K562 (cell line): ENCODE data around the gene EIF4EBP2. TPM values are rescaled to one million over a fixed set of nuclear protein-coding genes. Genes with fewer than 3 reads are reported as not detected.

ENCODE experiments used
- ATAC-seq: fragments of 200-7000 bp; cut with Tn5 transposase; 3 replicates; pipeline ENCODE4 v1.9.1; 2020; ENCODE audit warnings: moderate library complexity
- BruUV-seq: library from RNA; stranded (reverse); fragments of 400-500 nt; replicated peaks from 2 replicates; lab custom pipeline; 2021; lab: Mats Ljungman, UMichigan
- CTCF ChIA-PET: fragments of 300-600 bp; formaldehyde crosslinking; extraction: SDS; loops from one replicate; lab custom pipeline; 2021; ENCODE audit warnings: low intra/inter-chr PET ratio; lab: Yijun Ruan, JAX
- POLR2A ChIA-PET: fragments of 300-600, 350-650 bp; sonication (Branson Sonifier 250); formaldehyde crosslinking; extraction: SDS; loops from one replicate; lab custom pipeline; 2021; ENCODE audit warnings: antibody characterized with exemption, inconsistent platforms; lab: Yijun Ruan, JAX
- DNase-seq, 4 experiments: peaks; one replicate each; pipeline versions ENCODE4 v3.0.0 to v3.0.0-alpha.2; 2011 to 2018; ENCODE audit warnings: low spot score in 3 of 4, mixed read lengths in 3 of 4; ENCODE audit errors: extremely low read depth in 1 of 4
- FAIRE-seq: peaks from 2 replicates; lab custom pipeline; 2011; peaks lifted over from hg19 to GRCh38; lab: Jason Lieb, UNC
- H2AFZ ChIP-seq: 2 replicates; pipeline ENCODE4 v1.6.0; 2011; ENCODE audit warnings: low read depth, low read length, control low read depth, inconsistent platforms
- H3K27ac ChIP-seq: fragments of 200-600 bp; 3 replicates; pipeline ENCODE4 v1.8.0; 2011; ENCODE audit warnings: low read depth, mild to moderate bottlenecking, control low read depth, inconsistent platforms, low read length, moderate library complexity, mixed read lengths; ENCODE audit errors: extremely low read depth
- H3K27me3 ChIP-seq, 2 experiments: fragments of 300-600 bp in 1 of 2; 2 replicates in 1 of 2; 3 replicates in 1 of 2; pipeline versions ENCODE4 v1.6.0 to v1.8.0; 2011; ENCODE audit warnings: inconsistent platforms in 2 of 2, low read length in 2 of 2, mild to moderate bottlenecking in 1 of 2, mixed read lengths in 1 of 2, moderate library complexity in 1 of 2; ENCODE audit not compliant: control insufficient read depth in 2 of 2, insufficient read depth in 2 of 2
- H3K36me3 ChIP-seq: fragments of 300-600 bp; 3 replicates; pipeline ENCODE4 v1.8.0; 2011; ENCODE audit warnings: mild to moderate bottlenecking, low read length, inconsistent platforms; ENCODE audit not compliant: control insufficient read depth, insufficient read depth
- H3K4me1 ChIP-seq, 2 experiments: fragments of 200-600 bp in 1 of 2; replicated peaks in 1 of 2; 2 replicates in 1 of 2; 3 replicates in 1 of 2; pipeline versions ENCODE4 v1.5.1 to v1.8.0; 2011; ENCODE audit warnings: inconsistent platforms in 2 of 2, low read length in 2 of 2, mild to moderate bottlenecking in 1 of 2, mixed read lengths in 1 of 2, moderate library complexity in 1 of 2; ENCODE audit not compliant: control insufficient read depth in 2 of 2, insufficient read depth in 2 of 2
- H3K4me2 ChIP-seq: 2 replicates; pipeline ENCODE4 v1.6.1; 2011; ENCODE audit warnings: low read length, control low read depth, inconsistent platforms, mixed read lengths; ENCODE audit not compliant: insufficient read depth
- H3K4me3 ChIP-seq: fragments of 200-600 bp; sonication (generic), shearing (Covaris generic); 2 replicates; pipeline ENCODE4 v1.5.1; 2016; ENCODE audit warnings: control low read depth, inconsistent platforms
- H3K79me2 ChIP-seq: fragments of 200-600 bp; 3 replicates; pipeline ENCODE4 v1.8.0; 2011; ENCODE audit warnings: low read length, inconsistent platforms; ENCODE audit not compliant: control insufficient read depth, insufficient read depth
- H3K9ac ChIP-seq, 2 experiments: 2 replicates each; pipeline versions ENCODE4 v1.6.0 to v1.6.1; 2011; ENCODE audit warnings: low read depth in 2 of 2, low read length in 2 of 2, control low read depth in 1 of 2, inconsistent platforms in 1 of 2, mild to moderate bottlenecking in 1 of 2, mixed read lengths in 1 of 2; ENCODE audit not compliant: insufficient read depth in 1 of 2
- H3K9me1 ChIP-seq: one replicate; pipeline ENCODE4 v1.6.0; 2011; ENCODE audit warnings: inconsistent platforms, mild to moderate bottlenecking, low read length, moderate library complexity; ENCODE audit not compliant: control insufficient read depth, insufficient read depth
- H3K9me3 ChIP-seq: replicated peaks from 2 replicates; pipeline ENCODE4 v1.5.1; 2011; ENCODE audit warnings: low read depth, low read length, inconsistent platforms; ENCODE audit not compliant: control insufficient read depth, insufficient read depth
- H4K20me1 ChIP-seq: replicated peaks from 2 replicates; pipeline ENCODE4 v1.6.1; 2011; ENCODE audit warnings: low read length, inconsistent platforms, mixed read lengths; ENCODE audit not compliant: control insufficient read depth, insufficient read depth
- ARID1B ChIP-seq: fragments of 450-650 bp; IDR thresholded peaks from 2 replicates; pipeline ENCODE4 v1.6.1; 2016; ENCODE audit warnings: antibody characterized with exemption, mild to moderate bottlenecking, inconsistent platforms
- CREM ChIP-seq: IDR thresholded peaks from 2 replicates; pipeline ENCODE4 v1.6.1; 2014; ENCODE audit warnings: antibody characterized with exemption, low read depth
- FOSL1 ChIP-seq: fragments of 200-800 bp; sonication (Bioruptor generic); conservative IDR thresholded peaks from 2 replicates; pipeline ENCODE4 v1.6.1; 2016; ENCODE audit warnings: missing genetic modification characterization, missing compliant biosample characterization
- FOXJ2 ChIP-seq: fragments of 200-800 bp; sonication (Bioruptor generic); IDR thresholded peaks from 2 replicates; pipeline ENCODE4 v1.6.1; 2016; ENCODE audit warnings: missing genetic modification characterization, missing compliant biosample characterization
- JUND ChIP-seq, 2 experiments: IDR thresholded peaks; 2 replicates in 1 of 2; 3 replicates in 1 of 2; pipeline ENCODE4 v1.6.1; 2011; ENCODE audit warnings: borderline replicate concordance in 2 of 2, low read depth in 2 of 2, low read length in 2 of 2, improper control_type of control experiment in 1 of 2, missing biosample characterization in 1 of 2, missing genetic modification characterization in 1 of 2, missing genetic modification reagents in 1 of 2
- SAP30 ChIP-seq: fragments of 200-600 bp; sonication (generic); IDR thresholded peaks from 2 replicates; pipeline ENCODE4 v1.6.1; 2012; ENCODE audit warnings: borderline replicate concordance, low read depth, mild to moderate bottlenecking, moderate library complexity, low read length, control low read depth, inconsistent platforms; ENCODE audit not compliant: insufficient read depth, poor library complexity, severe bottlenecking
- SMARCA4 ChIP-seq: fragments of 450-650 bp; IDR thresholded peaks from 2 replicates; pipeline ENCODE4 v1.6.1; 2016
- TCF3 ChIP-seq: sonication (generic); formaldehyde crosslinking; IDR thresholded peaks from 2 replicates; pipeline ENCODE4 v1.4.0; 2020; ENCODE audit warnings: mild to moderate bottlenecking, missing genetic modification reagents
- TEAD4 ChIP-seq, 2 experiments: sonication (generic) in 1 of 2; formaldehyde crosslinking in 1 of 2; IDR thresholded peaks; 2 replicates each; pipeline versions ENCODE4 v1.6.1 to v1.8.0; 2012 to 2022; ENCODE audit warnings: borderline replicate concordance in 1 of 2, inconsistent platforms in 1 of 2, low read length in 1 of 2, mild to moderate bottlenecking in 1 of 2, missing genetic modification reagents in 1 of 2
- TRIM24 ChIP-seq, 2 experiments: fragments of 450-650 bp; IDR thresholded peaks; 2 replicates each; pipeline ENCODE4 v1.6.1; 2016
- ZNF253 ChIP-seq: fragments of 250-450 bp; sonication (Bioruptor Pico); conservative IDR thresholded peaks from 2 replicates; pipeline ENCODE4 v1.6.1; 2021; ENCODE audit warnings: mild to moderate bottlenecking
- WGBS: fragments of 100-300 bp; shearing (Covaris generic); methylation state at CpG from one replicate; pipeline ENCODE4 v1.1.6; 2016; ENCODE audit warnings: low coverage, mixed read lengths; ENCODE audit not compliant: insufficient coverage; ENCODE audit errors: missing lambda C conversion rate; 5-methylcytosine and 5-hydroxymethylcytosine counted together
- in situ Hi-C: fragments of 300-500 bp; cut with MboI; formaldehyde crosslinking; loops from 4 replicates; pipeline ENCODE4 v1.15.0; 2018; ENCODE audit warnings: inconsistent platforms, mixed read lengths
- intact Hi-C: fragments of 100-400 bp; cut with micrococcal nuclease; formaldehyde crosslinking; loops from 2 replicates; pipeline ENCODE4 v1.14.2; 2022
- polyA plus RNA-seq, 8 experiments: library from polyadenylated mRNA; depleted of rRNA in 4 of 8; stranded (reverse) in 5 of 8; unstranded in 3 of 8; fragments of >200 nt; fragmentation: Nextera tagmentation in 2 of 8; fragmentation: Illumina TruSeq in 1 of 8; extraction: Ambion mirVana in 2 of 8; extraction: Trizol in 1 of 8; gene quantifications; 2 replicates each; pipeline versions ENCODE4 v1.2.1 to v1.2.3, GENCODE V29; 2011 to 2014; ENCODE audit warnings: inconsistent platforms in 1 of 8, missing spikeins in 1 of 8
- total RNA-seq, 7 experiments: library from RNA; depleted of rRNA in 6 of 7; stranded (reverse); fragments of >200 nt in 6 of 7; fragmentation: Illumina TruSeq in 2 of 7; extraction: Trizol in 2 of 7; gene quantifications; 2 replicates each; pipeline versions ENCODE4 v1.2.1 to v1.2.3, GENCODE V29; 2011 to 2021; ENCODE audit warnings: low replicate concordance in 1 of 7
- TF ChIP-seq, protein P1 (sequence below): sonication (generic); formaldehyde crosslinking; IDR thresholded peaks from 2 replicates; pipeline ENCODE4 v1.8.0; 2022; ENCODE audit warnings: missing genetic modification reagents, mild to moderate bottlenecking, moderate library complexity, borderline replicate concordance
- TF ChIP-seq, protein P2 (sequence below): sonication (generic); formaldehyde crosslinking; IDR thresholded peaks from 2 replicates; pipeline ENCODE4 v1.8.0; 2022; ENCODE audit warnings: mild to moderate bottlenecking, missing genetic modification reagents
- TF ChIP-seq, protein P3 (sequence below): IDR thresholded peaks from 2 replicates; pipeline ENCODE4 v1.6.1; 2014; ENCODE audit warnings: antibody characterized with exemption
- TF ChIP-seq, protein P4 (sequence below): sonication (generic); formaldehyde crosslinking; IDR thresholded peaks from 2 replicates; pipeline ENCODE4 v1.5.0; 2020; ENCODE audit warnings: missing genetic modification reagents
- TF ChIP-seq, protein P5 (sequence below): fragments of 450-650 bp; formaldehyde crosslinking; conservative IDR thresholded peaks from 2 replicates; pipeline ENCODE4 v1.4.0; 2022; ENCODE audit warnings: mild to moderate bottlenecking, missing genetic modification characterization

Gene EIF4EBP2
- total and polyA plus RNA-seq, 9 of the 15 experiments (the other 6 are each of a cell fraction or from before 2014, with no cell fraction given) = 16.1 to 67.5 (median 38.3) TPM

DNA sequence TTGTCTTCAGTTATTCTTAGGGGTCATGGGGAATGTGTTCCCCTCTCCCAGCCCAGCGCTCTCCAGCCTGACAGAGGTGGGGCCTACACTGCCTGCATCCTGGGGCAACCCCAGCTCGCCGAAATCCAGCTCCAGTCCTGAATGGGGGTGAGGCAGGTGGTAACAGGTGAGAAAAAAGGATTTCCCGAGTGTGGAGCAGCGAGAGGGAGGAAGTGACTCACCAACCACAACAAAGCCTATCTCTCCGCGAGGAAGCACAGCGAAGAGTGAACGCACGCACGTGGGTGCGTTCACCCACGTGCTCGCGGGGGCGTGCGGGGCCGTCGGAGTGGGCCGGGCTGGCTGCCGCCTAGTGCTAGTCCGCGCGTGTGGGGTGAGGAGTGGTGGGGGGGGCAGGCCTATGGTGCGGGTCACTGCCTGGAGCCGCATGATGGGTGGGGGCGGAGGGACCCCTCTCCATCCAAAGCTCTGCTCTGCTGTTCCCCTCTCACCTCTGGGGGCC, 73.8 kb downstream of the EIF4EBP2 start:
- ATAC-seq (peak; percentile 65), DNase-seq (peak; percentile 44 to 72 (median 67)), FAIRE-seq (peak; percentile 75)
- no peak overlapping the region for H3K4me2 ChIP-seq
- peaks cover 64 to 95% of the 10 kb centered on the region in 2 experiments for H3K27me3 ChIP-seq
- H2AFZ ChIP-seq = peak overlapping the region; percentile 40; the same call in 1 of the 2 replicates
- H3K9ac ChIP-seq = no peak overlapping the region
- H3K36me3 ChIP-seq = no peaks in the 10 kb centered on the region
- ChIA-PET POLR2A (interaction anchor here (0.6 to 1.6 kb wide), 3 partner anchors 11 to 44 kb away, joined by 3 to 5 read pairs (median 4); no protein-coding TSS in a partner anchor), CTCF (no interaction called here)
- H3K27ac ChIP-seq = no peak overlapping the region
- in situ Hi-C loops = no loop called here
- H3K79me2 ChIP-seq = no peaks in the 10 kb centered on the region
- peaks cover 34% of the 10 kb centered on the region for H4K20me1 ChIP-seq
- peaks cover 0 to 18% of the 10 kb centered on the region in 2 experiments; a peak in 4 of 5 replicates for H3K4me1 ChIP-seq
- peak overlapping the region; percentile 31; the same call in 1 of the 2 replicates for H3K4me3 ChIP-seq
- intact Hi-C loops = loop anchor here (5.0 kb wide), 1 partner anchor 50 kb away; no protein-coding TSS in a partner anchor
- 5% methylated on average over 27 of the region's 27 CpGs for WGBS
- no peaks in the 10 kb centered on the region for H3K9me1 ChIP-seq
- no peaks in the 10 kb centered on the region for H3K9me3 ChIP-seq
- BruUV-seq = no TSS peak
- TF ChIP-seq TCF3 (CRISPR knock-in tag) = peak; percentile 36; the same call in 1 of the 2 replicates
- TF ChIP-seq TEAD4 (IDR thresholded peaks at IDR 0.05; ENCODE audit: low read length) = peak; percentile 65
- TF ChIP-seq TEAD4 (CRISPR knock-in tag; IDR thresholded peaks at IDR 0.05; ENCODE audit: borderline replicate concordance) = no peak
- TF ChIP-seq, protein P1, sequence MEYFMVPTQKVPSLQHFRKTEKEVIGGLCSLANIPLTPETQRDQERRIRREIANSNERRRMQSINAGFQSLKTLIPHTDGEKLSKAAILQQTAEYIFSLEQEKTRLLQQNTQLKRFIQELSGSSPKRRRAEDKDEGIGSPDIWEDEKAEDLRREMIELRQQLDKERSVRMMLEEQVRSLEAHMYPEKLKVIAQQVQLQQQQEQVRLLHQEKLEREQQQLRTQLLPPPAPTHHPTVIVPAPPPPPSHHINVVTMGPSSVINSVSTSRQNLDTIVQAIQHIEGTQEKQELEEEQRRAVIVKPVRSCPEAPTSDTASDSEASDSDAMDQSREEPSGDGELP (CRISPR knock-in tag) = peak; percentile 25; the same call in 1 of the 2 replicates
- TF ChIP-seq ARID1B = peak; percentile 70
- peak; percentile 65 for TF ChIP-seq CREM
- TF ChIP-seq, protein P2, sequence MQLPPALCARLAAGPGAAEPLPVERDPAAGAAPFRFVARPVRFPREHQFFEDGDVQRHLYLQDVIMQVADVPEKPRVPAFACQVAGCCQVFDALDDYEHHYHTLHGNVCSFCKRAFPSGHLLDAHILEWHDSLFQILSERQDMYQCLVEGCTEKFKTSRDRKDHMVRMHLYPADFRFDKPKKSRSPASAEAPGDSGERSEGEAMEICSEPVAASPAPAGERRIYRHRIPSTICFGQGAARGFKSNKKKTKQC = no peak; the same call in 1 of the 2 replicates
- TF ChIP-seq, protein P3, sequence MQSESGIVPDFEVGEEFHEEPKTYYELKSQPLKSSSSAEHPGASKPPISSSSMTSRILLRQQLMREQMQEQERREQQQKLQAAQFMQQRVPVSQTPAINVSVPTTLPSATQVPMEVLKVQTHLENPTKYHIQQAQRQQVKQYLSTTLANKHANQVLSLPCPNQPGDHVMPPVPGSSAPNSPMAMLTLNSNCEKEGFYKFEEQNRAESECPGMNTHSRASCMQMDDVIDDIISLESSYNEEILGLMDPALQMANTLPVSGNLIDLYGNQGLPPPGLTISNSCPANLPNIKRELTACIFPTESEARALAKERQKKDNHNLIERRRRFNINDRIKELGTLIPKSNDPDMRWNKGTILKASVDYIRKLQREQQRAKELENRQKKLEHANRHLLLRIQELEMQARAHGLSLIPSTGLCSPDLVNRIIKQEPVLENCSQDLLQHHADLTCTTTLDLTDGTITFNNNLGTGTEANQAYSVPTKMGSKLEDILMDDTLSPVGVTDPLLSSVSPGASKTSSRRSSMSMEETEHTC = peak; percentile 64; the same call in 1 of the 2 replicates
- peak; percentile 61 for TF ChIP-seq SMARCA4
- TF ChIP-seq, protein P4, sequence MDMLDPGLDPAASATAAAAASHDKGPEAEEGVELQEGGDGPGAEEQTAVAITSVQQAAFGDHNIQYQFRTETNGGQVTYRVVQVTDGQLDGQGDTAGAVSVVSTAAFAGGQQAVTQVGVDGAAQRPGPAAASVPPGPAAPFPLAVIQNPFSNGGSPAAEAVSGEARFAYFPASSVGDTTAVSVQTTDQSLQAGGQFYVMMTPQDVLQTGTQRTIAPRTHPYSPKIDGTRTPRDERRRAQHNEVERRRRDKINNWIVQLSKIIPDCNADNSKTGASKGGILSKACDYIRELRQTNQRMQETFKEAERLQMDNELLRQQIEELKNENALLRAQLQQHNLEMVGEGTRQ (CRISPR knock-in tag) = peak; percentile 44; the same call in 1 of the 2 replicates
- peak; percentile 74 for TF ChIP-seq FOSL1 (tag)
- TF ChIP-seq TRIM24 (IDR thresholded peaks at IDR 0.05) = peak; percentile 24 to 38; a peak in 2 of 4 replicates
- no peak for TF ChIP-seq SAP30
- TF ChIP-seq, protein P5, sequence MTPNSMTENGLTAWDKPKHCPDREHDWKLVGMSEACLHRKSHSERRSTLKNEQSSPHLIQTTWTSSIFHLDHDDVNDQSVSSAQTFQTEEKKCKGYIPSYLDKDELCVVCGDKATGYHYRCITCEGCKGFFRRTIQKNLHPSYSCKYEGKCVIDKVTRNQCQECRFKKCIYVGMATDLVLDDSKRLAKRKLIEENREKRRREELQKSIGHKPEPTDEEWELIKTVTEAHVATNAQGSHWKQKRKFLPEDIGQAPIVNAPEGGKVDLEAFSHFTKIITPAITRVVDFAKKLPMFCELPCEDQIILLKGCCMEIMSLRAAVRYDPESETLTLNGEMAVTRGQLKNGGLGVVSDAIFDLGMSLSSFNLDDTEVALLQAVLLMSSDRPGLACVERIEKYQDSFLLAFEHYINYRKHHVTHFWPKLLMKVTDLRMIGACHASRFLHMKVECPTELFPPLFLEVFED (CRISPR knock-in tag) = no peak
- TF ChIP-seq ZNF253 (CRISPR knock-in tag) = no peak
- TF ChIP-seq JUND (IDR thresholded peaks at IDR 0.05; ENCODE audit: borderline replicate concordance, low read depth, low read length) = peak; percentile 88
- peak; percentile 54; the same call in 1 of the 3 replicates for TF ChIP-seq JUND (tag; IDR thresholded peaks at IDR 0.05; ENCODE audit: borderline replicate concordance, low read depth, low read length)
- TF ChIP-seq FOXJ2 (tag) = no peak
